Activated CD8-positive, alpha-beta memory T cell treated with anti-CD3 and anti-CD28 coated beads for 36 hours (primary cell): Measurements from ENCODE around the gene MACROD2. TPM values are rescaled to one million over a fixed set of nuclear protein-coding genes. Genes with fewer than 3 reads are reported as not detected.

Experiments used
- CTCF ChIA-PET: fragments of 350-600 bp; sonication (Branson Sonifier 250); formaldehyde crosslinking; loops from one replicate; lab custom pipeline; 2021; ENCODE audit warnings: antibody characterized with exemption; lab: Charles Lee
- POLR2A ChIA-PET: fragments of 350-600 bp; sonication (Branson Sonifier 250); formaldehyde crosslinking; loops from one replicate; lab custom pipeline; 2021; ENCODE audit warnings: antibody characterized with exemption; lab: Charles Lee
- total RNA-seq, 2 experiments: library from RNA; stranded (reverse); gene quantifications; one replicate each; pipeline ENCODE4 v1.2.3, GENCODE V29; 2021

MACROD2 gene
- total RNA-seq, 2 experiments from 2014 or later: not detected

GRCh38 chr20:14707865-14708596 is 712.7 kb downstream of the MACROD2 start:
- ChIA-PET CTCF (no interaction called here), POLR2A (interaction anchor here (0.6 kb wide), 1 partner anchor 816 kb away, joined by 4 read pairs; no protein-coding TSS in a partner anchor)

- ChIA-PET CTCF (no interaction called here), POLR2A (no interaction called here)
These were observed 714.1 kb downstream of the MACROD2 start for GRCh38 chr20:14709439-14709838.

GRCh38 chr20:14710951-14711350 is 715.6 kb downstream of the MACROD2 start:
- ChIA-PET CTCF (no interaction called here), POLR2A (no interaction called here)

DNA sequence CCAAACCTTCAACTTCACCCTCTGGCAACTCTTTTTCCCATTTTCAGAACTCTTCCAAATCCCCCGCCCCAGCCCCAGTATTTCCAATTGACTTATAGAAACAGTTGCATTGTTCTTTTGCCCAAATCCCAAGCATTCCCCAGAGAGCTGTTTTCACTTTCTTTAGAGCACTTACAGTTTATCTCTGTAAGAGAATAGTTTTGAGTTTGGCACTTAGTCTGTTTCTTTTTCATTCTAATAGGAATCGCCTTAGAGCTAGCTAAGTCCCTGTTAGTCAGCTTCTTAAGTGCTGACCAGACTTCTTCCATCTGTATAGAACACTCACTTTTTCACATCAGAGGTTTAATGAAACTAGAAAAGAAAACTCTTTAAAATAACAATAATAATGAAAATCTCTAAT is 716.3 kb downstream of the MACROD2 start:
- CTCF ChIA-PET: no interaction called here
- POLR2A ChIA-PET: no interaction called here

DNA sequence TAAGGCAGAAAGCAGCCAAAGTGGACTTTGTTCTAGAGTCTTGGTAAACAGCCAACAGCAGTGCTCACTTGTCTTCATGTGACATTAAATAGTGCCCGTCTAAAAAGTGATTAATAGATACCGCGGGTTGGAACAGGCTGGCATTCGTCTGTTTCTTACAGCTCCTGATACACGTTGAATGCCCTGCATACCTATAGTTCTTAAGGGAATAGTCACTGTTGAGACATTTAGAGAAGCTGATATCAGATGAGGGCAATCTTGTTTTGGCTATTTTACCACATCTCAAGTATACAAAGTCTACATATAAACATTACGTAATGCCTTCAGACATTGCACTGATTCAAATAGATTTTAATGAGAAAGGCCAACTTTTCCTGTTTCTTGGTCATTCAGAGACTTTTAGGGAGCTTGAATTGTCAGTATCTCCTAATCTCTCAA is 717.0 kb downstream of the MACROD2 start:
- CTCF ChIA-PET: no interaction called here
- POLR2A ChIA-PET: no interaction called here

DNA sequence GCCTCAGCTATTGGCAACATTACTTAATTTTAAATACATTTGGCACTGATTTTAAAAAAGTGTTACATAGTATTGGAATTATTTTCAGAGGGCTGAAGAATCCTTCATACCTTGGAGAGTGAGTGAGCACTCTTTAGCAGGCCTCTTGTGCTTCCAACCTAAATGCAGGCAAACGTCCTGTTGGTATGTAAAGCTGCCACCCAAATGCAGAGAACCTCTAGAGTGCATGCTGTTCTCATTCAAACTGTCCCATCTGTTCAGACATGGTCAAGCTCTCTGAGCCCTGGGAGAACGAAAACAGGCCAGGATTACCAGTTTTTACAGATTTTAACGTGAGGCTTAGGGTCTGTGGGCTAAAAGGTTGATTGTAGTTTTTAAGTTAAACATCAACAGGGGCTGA is 720.1 kb downstream of the MACROD2 start:
- ChIA-PET POLR2A (no interaction called here), CTCF (no interaction called here)

- POLR2A ChIA-PET: no interaction called here
- CTCF ChIA-PET: no interaction called here
These were observed 721.1 kb downstream of the MACROD2 start for GRCh38 chr20:14716351-14716801.

GRCh38 chr20:14717134-14717999 is 722.1 kb downstream of the MACROD2 start:
- POLR2A ChIA-PET: no interaction called here
- CTCF ChIA-PET: no interaction called here

DNA sequence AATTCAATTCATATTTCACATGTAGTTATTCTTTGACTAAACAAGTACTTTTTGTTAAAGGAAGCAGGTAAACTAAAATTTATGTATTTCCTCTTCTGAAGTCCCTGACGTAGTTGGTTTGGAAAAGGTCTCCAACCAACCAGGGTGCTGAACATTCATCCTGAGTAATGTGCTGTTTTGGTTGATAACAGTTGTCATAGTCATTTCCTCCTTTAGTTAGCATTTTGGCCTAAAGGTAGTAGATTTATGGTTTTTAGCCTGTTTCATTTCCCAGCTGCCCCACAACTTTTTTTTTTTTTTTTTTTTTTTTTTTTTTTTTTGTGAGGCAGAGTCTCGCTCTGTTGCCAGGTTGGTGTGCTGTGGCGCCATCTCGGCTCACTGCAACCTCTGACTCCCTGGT is 724.9 kb downstream of the MACROD2 start:
- ChIA-PET POLR2A (no interaction called here), CTCF (no interaction called here)

GRCh38 chr20:14721926-14722452 is 726.7 kb downstream of the MACROD2 start:
- CTCF ChIA-PET: no interaction called here

GRCh38 chr20:14723614-14724013 is 728.3 kb downstream of the MACROD2 start:
- POLR2A ChIA-PET: no interaction called here
- CTCF ChIA-PET: no interaction called here

More at GRCh38 chr20:14721926-14722452, 726.7 kb downstream of the MACROD2 start:
- POLR2A ChIA-PET: no interaction called here

DNA sequence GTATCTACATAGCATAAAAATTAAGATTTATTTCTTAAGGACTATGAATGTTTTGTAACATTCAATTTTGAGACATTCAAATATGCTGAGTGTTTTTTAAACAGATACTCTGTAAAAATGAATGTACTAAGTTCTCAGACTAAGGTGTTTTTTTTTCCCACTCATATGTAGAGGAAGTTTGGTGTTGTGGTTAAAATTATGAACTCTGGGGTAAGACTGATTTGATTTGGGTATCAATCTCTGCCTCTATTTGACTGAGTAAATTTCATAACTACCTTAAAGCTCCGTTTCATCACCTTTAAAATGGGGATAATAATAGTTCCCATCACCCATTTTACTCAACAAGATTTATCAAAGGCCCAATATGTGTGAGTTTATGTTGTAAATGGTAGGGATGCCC is 728.7 kb downstream of the MACROD2 start:
- POLR2A ChIA-PET: no interaction called here

DNA sequence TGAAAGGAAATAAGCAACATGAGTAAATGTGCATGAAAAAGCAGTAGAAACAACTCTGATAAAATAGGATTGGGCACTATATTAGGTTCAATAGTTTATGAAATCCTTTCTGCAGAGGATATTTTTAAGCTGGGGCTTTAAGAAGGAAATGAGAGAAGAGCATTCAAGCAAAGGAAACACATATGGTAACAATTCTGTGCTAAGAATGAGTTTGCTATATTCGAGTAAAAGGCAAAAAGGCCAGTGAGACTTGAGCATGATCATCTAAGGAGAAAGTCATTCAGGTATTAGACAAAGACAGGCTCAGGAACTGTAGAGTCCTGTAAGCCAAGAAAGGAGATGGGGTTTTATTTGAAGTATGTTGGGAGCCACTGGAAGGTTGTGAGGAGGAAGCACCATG is 729.2 kb downstream of the MACROD2 start:
- POLR2A ChIA-PET: no interaction called here
- CTCF ChIA-PET: no interaction called here

More for the DNA sequence above, 728.7 kb downstream of the MACROD2 start:
- CTCF ChIA-PET: no interaction called here

DNA sequence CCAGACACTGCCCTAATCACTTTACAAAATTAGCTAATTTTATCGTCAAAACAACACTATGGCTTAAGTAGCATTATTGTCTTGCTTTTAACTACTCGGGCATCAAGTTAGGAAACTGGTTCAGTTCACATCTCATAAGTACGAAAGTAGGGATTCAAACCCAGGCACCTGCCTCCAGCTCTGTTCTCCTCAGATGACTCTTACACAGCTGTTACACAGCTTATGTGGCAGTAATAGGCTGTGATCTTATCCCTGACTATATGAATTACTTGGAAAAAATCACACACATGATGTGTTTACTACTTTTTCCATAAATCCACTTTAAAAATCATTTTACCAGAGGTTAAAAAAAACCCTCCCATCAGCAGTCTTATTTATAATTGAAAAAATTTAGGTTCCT is 731.3 kb downstream of the MACROD2 start:
- POLR2A ChIA-PET: no interaction called here
- CTCF ChIA-PET: no interaction called here

DNA sequence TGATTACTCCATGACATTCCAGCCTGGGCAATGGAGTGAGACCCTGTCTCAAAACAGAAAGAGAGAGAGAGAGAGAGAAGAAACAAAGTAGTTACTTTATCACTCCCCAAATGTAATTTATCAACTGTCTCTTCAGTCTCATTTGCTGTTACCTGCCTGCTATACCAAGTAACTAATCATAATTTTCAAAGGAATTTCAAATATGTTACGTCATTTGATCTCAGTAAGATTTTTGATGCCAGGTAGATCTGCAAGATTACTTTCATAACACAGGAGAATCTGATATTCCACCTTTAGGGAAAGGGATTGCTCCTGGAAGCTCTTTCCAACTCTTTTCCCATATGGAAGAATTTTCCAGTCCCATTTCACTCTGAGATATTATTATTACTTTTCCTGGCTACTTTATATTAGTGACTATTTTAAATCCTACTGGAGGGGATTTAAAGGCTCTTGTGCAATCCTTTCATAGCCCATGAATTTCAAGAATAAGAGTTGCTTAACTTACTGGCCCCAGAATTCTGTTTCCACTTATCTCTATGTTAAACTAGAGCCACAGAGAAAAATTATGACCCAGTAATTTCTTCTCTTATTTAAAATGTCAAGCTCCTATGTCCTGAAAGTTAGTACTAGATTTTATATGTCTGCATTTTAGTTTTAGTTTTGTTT is 732.3 kb downstream of the MACROD2 start:
- ChIA-PET POLR2A (no interaction called here), CTCF (no interaction called here)

DNA sequence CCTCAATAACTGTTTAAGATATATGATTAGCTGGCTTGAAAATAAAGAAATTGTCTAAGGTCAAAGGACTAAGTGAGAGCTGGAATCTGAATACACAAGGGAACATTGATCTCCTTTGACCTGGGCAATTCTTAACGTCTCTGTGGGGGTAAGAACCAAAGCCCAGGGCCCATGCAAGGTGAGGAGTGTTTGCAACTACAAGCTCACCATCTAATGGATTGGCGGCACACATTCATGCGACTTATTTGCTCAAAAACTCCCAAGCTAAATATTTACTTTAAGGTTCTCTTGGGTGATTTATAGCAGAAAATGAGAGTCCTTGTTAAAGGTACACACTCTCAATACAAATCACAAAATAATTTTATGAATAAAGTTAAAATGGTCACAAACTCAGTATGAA is 734.1 kb downstream of the MACROD2 start:
- ChIA-PET POLR2A (no interaction called here), CTCF (no interaction called here)

DNA sequence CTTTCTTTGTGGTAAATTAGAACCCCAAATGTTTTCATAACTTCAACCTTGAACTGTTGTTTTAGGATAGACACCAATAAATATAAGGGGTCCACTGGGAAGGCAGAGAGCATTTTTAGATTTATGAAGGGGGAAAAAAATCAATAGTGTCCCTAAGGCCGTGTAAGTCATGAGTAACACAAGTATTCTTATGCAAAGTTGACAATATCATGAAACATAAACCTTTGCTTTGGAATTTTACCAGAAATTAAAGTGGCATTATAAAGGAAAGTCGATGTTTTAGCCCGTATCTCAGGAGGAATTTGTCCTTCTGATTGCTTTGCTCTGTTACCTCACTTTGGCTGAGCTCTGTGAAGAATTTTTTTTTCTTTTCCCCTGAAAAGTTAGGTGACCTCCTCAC is 737.0 kb downstream of the MACROD2 start:
- POLR2A ChIA-PET: no interaction called here
- CTCF ChIA-PET: no interaction called here

DNA sequence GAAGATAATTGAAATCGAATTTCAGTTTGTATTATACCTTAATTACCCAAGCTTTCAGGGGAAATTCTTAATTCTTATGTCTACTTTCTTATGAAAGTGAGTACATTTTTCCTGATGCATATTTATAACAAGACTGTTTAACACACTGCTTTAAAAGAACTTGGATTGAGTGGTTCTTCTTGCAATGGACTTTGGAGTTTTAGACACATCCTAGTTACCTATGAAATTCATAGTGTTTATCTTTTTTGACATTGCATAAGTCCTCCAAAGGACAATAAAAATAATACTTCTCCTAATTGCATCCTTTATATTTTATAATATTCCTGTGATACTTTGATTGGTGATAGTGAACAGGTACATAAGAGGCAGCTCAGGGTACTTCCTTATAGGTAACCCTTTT is 737.7 kb downstream of the MACROD2 start:
- ChIA-PET CTCF (no interaction called here), POLR2A (no interaction called here)

GRCh38 chr20:14740380-14740779 is 745.1 kb downstream of the MACROD2 start:
- POLR2A ChIA-PET: no interaction called here
- CTCF ChIA-PET: no interaction called here

- ChIA-PET CTCF (no interaction called here), POLR2A (no interaction called here)
These were observed 746.3 kb downstream of the MACROD2 start for GRCh38 chr20:14741616-14742015.
